Fibroblast of lung (primary cell): Measurements from ENCODE around the gene ZNF507. TPM values are rescaled to one million over a fixed set of nuclear protein-coding genes. Genes with fewer than 3 reads are reported as not detected.

Experiments
- DNase-seq, 2 donors: peaks; one replicate each; pipeline versions ENCODE4 v3.0.0 to v3.0.0-alpha.2; 2010; ENCODE audit warnings: low read depth in 2 of 2
- H2AFZ ChIP-seq: 2 replicates; pipeline ENCODE4 v1.5.1; 2012; ENCODE audit warnings: low read length, control low read depth, inconsistent platforms
- H3K27ac ChIP-seq: 2 replicates; pipeline ENCODE4 v1.5.1; 2011; ENCODE audit warnings: low read length, control low read depth; ENCODE audit not compliant: insufficient read depth
- H3K27me3 ChIP-seq: 2 replicates; pipeline ENCODE4 v1.5.1; 2011; ENCODE audit warnings: mild to moderate bottlenecking, low read length; ENCODE audit not compliant: control insufficient read depth, insufficient read depth
- H3K36me3 ChIP-seq: 2 replicates; pipeline ENCODE4 v1.5.1; 2011; ENCODE audit warnings: low read length; ENCODE audit not compliant: control insufficient read depth, insufficient read depth
- H3K4me1 ChIP-seq: 2 replicates; pipeline ENCODE4 v1.5.1; 2011; ENCODE audit warnings: low read length; ENCODE audit not compliant: control insufficient read depth, insufficient read depth; ENCODE audit errors: extremely low read depth
- H3K4me2 ChIP-seq: 2 replicates; pipeline ENCODE4 v1.5.1; 2011; ENCODE audit warnings: low read length, control low read depth; ENCODE audit not compliant: insufficient read depth; ENCODE audit errors: extremely low read depth
- H3K4me3 ChIP-seq, 4 experiments: fragments of 200-600 bp in 1 of 4; sonication (generic) in 1 of 4; replicated peaks in 1 of 4; 2 replicates each; pipeline ENCODE4 v1.5.1; 2011 to 2016; ENCODE audit warnings: low read length in 4 of 4, low read depth in 3 of 4, mild to moderate bottlenecking in 3 of 4, control low read depth in 2 of 4, inconsistent platforms in 1 of 4, mixed read lengths in 1 of 4; ENCODE audit not compliant: insufficient read depth in 1 of 4; ENCODE audit errors: control extremely low read depth in 1 of 4
- H3K79me2 ChIP-seq: 2 replicates; pipeline ENCODE4 v1.5.1; 2012; ENCODE audit warnings: mild to moderate bottlenecking, low read length, inconsistent platforms; ENCODE audit not compliant: control insufficient read depth, insufficient read depth
- H3K9ac ChIP-seq: 2 replicates; pipeline ENCODE4 v1.5.1; 2011; ENCODE audit warnings: mild to moderate bottlenecking, low read length, control low read depth; ENCODE audit not compliant: insufficient read depth
- H3K9me3 ChIP-seq: 2 replicates; pipeline ENCODE4 v1.5.1; 2012; ENCODE audit warnings: low read depth, low read length; ENCODE audit not compliant: control insufficient read depth, insufficient read depth
- H4K20me1 ChIP-seq: 2 replicates; pipeline ENCODE4 v1.5.1; 2011; ENCODE audit warnings: low read length; ENCODE audit not compliant: control insufficient read depth, insufficient read depth; ENCODE audit errors: extremely low read depth
- CTCF ChIP-seq, 2 donors: IDR thresholded peaks in 1 of 2; conservative IDR thresholded peaks in 1 of 2; 1 replicate in 1 of 2; 2 replicates in 1 of 2; pipeline ENCODE4 v1.5.1; 2011 to 2012; ENCODE audit warnings: low read length in 2 of 2, control low read depth in 1 of 2, inconsistent platforms in 1 of 2, low read depth in 1 of 2, mild to moderate bottlenecking in 1 of 2
- EZH2 ChIP-seq: IDR thresholded peaks from 2 replicates; pipeline ENCODE4 v1.5.1; 2012; ENCODE audit warnings: low read length, control low read depth, mild to moderate bottlenecking; ENCODE audit errors: missing control alignments
- polyA plus RNA-seq, 2 donors: library from polyadenylated mRNA; depleted of rRNA in 1 of 2; stranded (reverse) in 1 of 2; unstranded in 1 of 2; fragments of >200 nt; gene quantifications; 2 replicates each; pipeline ENCODE4 v1.2.1, GENCODE V29; 2011 to 2012; ENCODE audit warnings: missing spikeins in 1 of 2
- total RNA-seq: library from RNA; depleted of rRNA; stranded (reverse); fragments of >200 nt; gene quantifications from 2 replicates; pipeline ENCODE4 v1.2.1, GENCODE V29; 2014

ZNF507 gene
- total and polyA plus RNA-seq, 2 donors (not counting 1 experiment from before 2014, with no cell fraction given): 12.1 to 17.8 TPM

- DNase-seq: no peak
- no peaks in the 10 kb centered on the region for H3K27me3 ChIP-seq
- no peak overlapping the region for H3K4me3 ChIP-seq
- H3K4me2 ChIP-seq: no peak overlapping the region
- no peaks in the 10 kb centered on the region for H3K36me3 ChIP-seq
- peaks cover 31% of the 10 kb centered on the region for H3K79me2 ChIP-seq
- H4K20me1 ChIP-seq: no peaks in the 10 kb centered on the region
- H3K4me1 ChIP-seq: peaks cover 3% of the 10 kb centered on the region
- H3K27ac ChIP-seq: no peak overlapping the region
- no peaks in the 10 kb centered on the region for H3K9me3 ChIP-seq
- no peak for TF ChIP-seq CTCF (conservative IDR thresholded peaks at IDR 0.05 in 1 of 2, IDR thresholded peaks at IDR 0.05 in 1 of 2; ENCODE audit: low read depth in 1 of 2, low read length in 2 of 2)
- no peak for TF ChIP-seq EZH2
- H2AFZ ChIP-seq: peak overlapping the region; percentile 27
- no peak overlapping the region for H3K9ac ChIP-seq
Observed at GRCh38 chr19:32343550-32344262, 1.7 kb upstream of the ZNF507 start.

- no peak for DNase-seq
- H3K9ac ChIP-seq: no peak overlapping the region
- H3K27ac ChIP-seq: no peak overlapping the region
- H3K36me3 ChIP-seq: peaks cover 4% of the 10 kb centered on the region
- H3K27me3 ChIP-seq: no peaks in the 10 kb centered on the region
- H2AFZ ChIP-seq: no peak overlapping the region
- peaks cover 20% of the 10 kb centered on the region for H3K4me1 ChIP-seq
- peaks cover 1% of the 10 kb centered on the region for H4K20me1 ChIP-seq
- TF ChIP-seq EZH2 (no peak), CTCF (conservative IDR thresholded peaks at IDR 0.05 in 1 of 2, IDR thresholded peaks at IDR 0.05 in 1 of 2; ENCODE audit: low read depth in 1 of 2, low read length in 2 of 2) (no peak)
- H3K4me3 ChIP-seq: peak overlapping the region; percentile 92 to 97 (median 94)
- peaks cover 40% of the 10 kb centered on the region for H3K79me2 ChIP-seq
- peak overlapping the region; percentile 94 for H3K4me2 ChIP-seq
- H3K9me3 ChIP-seq: no peaks in the 10 kb centered on the region
Observed at GRCh38 chr19:32346901-32347300, 1.5 kb downstream of the ZNF507 start.

- Histone ChIP-seq H3K9ac (no peak overlapping the region), H3K4me1 (peaks cover 26% of the 10 kb centered on the region), H3K4me2 (no peak overlapping the region), H3K79me2 (peaks cover 42% of the 10 kb centered on the region), H2AFZ (no peak overlapping the region), H3K27me3 (no peaks in the 10 kb centered on the region), H3K4me3 (no peak overlapping the region), H4K20me1 (peaks cover 1% of the 10 kb centered on the region), H3K27ac (no peak overlapping the region), H3K36me3 (peaks cover 4% of the 10 kb centered on the region), H3K9me3 (no peaks in the 10 kb centered on the region)
- no peak for DNase-seq
- TF ChIP-seq EZH2: no peak
- TF ChIP-seq CTCF (conservative IDR thresholded peaks at IDR 0.05 in 1 of 2, IDR thresholded peaks at IDR 0.05 in 1 of 2; ENCODE audit: low read depth in 1 of 2, low read length in 2 of 2): no peak
Observed at GRCh38 chr19:32347573-32347972, 2.2 kb downstream of the ZNF507 start.
